ENCODE measurements around the gene B3GNT5. TPM values are rescaled to one million over a fixed set of nuclear protein-coding genes. Genes with fewer than 3 reads are reported as not detected.

Gene B3GNT5
- total RNA-seq, 1 experiment from 2014 or later, result 8.6 TPM

DNA sequence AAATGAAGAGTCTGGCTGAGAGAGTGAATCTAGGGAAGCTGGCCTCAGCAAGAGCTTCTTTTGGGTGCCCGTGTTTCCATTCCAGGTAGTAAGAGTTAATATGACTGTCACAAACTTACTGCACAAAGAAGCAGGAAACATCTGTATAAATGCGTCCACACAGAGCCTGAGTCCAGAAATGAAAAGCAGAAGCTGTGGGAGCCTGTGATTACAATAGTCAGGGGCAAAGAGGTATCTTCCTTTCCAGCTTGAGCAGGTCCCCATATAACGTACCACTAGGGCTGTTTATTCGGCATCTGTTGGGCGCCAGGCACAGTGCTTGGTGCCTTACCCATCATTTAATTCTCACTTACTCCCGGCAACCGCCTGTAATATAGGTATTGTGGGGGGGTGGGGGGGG, 40.5 kb upstream of the B3GNT5 start:
- H4K20me1 ChIP-seq (ENCODE audit: insufficient read depth, low read depth, low read length), result no peaks in the 10 kb centered on the region
- H3K36me3 ChIP-seq (ENCODE audit: insufficient read depth, low read length), result no peaks in the 10 kb centered on the region
- no peaks in the 10 kb centered on the region for H3K27me3 ChIP-seq (ENCODE audit: low read length)
- no peak overlapping the region for H3K4me2 ChIP-seq (ENCODE audit: low read depth, low read length, poor library complexity, severe bottlenecking)
- no peaks in the 10 kb centered on the region for H3K79me2 ChIP-seq (ENCODE audit: low read length)
- peaks cover 61% of the 10 kb centered on the region for H3K4me1 ChIP-seq (ENCODE audit: low read length)
- H3K4me3 ChIP-seq (ENCODE audit: low read length), result no peak overlapping the region
- H3K9me3 ChIP-seq (ENCODE audit: low read length), result no peaks in the 10 kb centered on the region
- H3K9ac ChIP-seq (ENCODE audit: low read length), result no peak overlapping the region
- DNase-seq, result peak; percentile 78
- no peak overlapping the region for H2AFZ ChIP-seq (ENCODE audit: low read length)
- no peaks in the 10 kb centered on the region for H3K9me2 ChIP-seq (replicated peaks; ENCODE audit: insufficient read depth, low read length)
- no peak overlapping the region for H3K27ac ChIP-seq (ENCODE audit: low read length)

DNA sequence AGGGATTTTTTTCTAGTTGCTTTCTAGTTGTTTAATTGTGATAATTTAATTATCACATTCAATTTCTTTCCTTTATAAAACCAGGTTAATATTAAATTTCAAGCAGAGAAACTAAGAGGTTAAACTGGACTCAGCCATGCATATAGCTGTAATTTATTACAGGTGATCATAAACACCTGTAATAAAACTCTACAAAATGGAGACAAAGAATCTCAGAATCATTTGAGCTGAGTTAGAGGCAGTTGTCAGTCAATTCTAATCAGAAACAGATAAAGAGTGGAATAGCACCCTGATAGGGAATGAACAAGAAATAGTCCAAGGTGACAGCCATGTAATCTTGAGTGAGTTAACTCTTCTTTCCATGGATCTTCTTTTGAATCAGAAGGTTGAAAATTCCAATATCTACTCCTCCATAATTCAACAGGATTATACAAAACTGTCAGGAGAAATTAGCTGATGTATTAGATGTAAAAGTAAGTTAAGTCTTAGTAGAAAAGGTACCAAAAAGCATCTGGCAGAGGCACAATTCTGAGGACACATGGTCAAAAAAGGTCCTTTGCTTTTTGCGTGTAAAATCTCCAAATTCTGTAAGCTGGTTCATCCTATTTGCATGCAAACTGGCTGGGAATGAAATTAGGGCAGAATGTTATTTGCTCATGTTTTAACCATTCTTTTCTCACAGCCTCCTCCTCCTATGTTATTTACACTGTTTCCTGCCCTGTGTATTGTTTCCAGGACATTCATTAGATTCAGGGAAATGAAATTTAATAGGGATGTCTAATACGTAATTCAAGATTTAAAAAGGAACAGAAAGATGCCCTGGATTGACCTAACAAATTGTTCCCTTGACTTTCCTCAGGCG, 39.4 kb upstream of the B3GNT5 start:
- Histone ChIP-seq H3K4me2 (ENCODE audit: low read depth, low read length, poor library complexity, severe bottlenecking) (peak overlapping the region; percentile 56), H3K9ac (ENCODE audit: low read length) (peak overlapping the region; percentile 3), H3K36me3 (ENCODE audit: insufficient read depth, low read length) (no peaks in the 10 kb centered on the region), H3K27me3 (ENCODE audit: low read length) (no peaks in the 10 kb centered on the region), H3K9me2 (replicated peaks; ENCODE audit: insufficient read depth, low read length) (no peaks in the 10 kb centered on the region), H3K79me2 (ENCODE audit: low read length) (no peaks in the 10 kb centered on the region), H3K4me1 (ENCODE audit: low read length) (peaks cover 72% of the 10 kb centered on the region), H3K4me3 (ENCODE audit: low read length) (peak overlapping the region; percentile 16), H2AFZ (ENCODE audit: low read length) (no peak overlapping the region), H3K9me3 (ENCODE audit: low read length) (no peaks in the 10 kb centered on the region), H3K27ac (ENCODE audit: low read length) (peak overlapping the region; percentile 18), H4K20me1 (ENCODE audit: insufficient read depth, low read depth, low read length) (no peaks in the 10 kb centered on the region)
- DNase-seq, result no peak

DNA sequence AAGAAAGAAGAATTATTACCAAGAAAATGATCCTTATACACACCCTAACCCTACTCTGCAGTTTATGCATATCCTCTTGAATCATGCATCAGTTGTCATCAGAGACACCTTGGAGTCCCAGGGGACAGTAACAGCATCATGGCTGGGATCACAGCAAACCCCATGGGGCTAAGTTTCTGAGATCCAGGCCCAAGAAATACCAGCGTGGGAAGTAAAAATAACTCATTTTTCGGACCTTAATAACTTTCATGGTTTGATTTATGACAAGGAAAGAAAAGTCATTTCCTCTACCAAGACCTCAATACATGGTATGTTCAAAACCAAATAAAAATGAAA, 38.8 kb upstream of the B3GNT5 start:
- Histone ChIP-seq H3K9me2 (replicated peaks; ENCODE audit: insufficient read depth, low read length) (no peaks in the 10 kb centered on the region), H3K79me2 (ENCODE audit: low read length) (no peaks in the 10 kb centered on the region), H3K9me3 (ENCODE audit: low read length) (no peaks in the 10 kb centered on the region), H2AFZ (ENCODE audit: low read length) (no peak overlapping the region), H3K9ac (ENCODE audit: low read length) (peak overlapping the region; percentile 3), H3K4me3 (ENCODE audit: low read length) (peak overlapping the region; percentile 16), H3K27me3 (ENCODE audit: low read length) (no peaks in the 10 kb centered on the region), H3K4me2 (ENCODE audit: low read depth, low read length, poor library complexity, severe bottlenecking) (peak overlapping the region; percentile 56), H3K4me1 (ENCODE audit: low read length) (peaks cover 78% of the 10 kb centered on the region), H3K36me3 (ENCODE audit: insufficient read depth, low read length) (no peaks in the 10 kb centered on the region), H3K27ac (ENCODE audit: low read length) (peak overlapping the region; percentile 18), H4K20me1 (ENCODE audit: insufficient read depth, low read depth, low read length) (no peaks in the 10 kb centered on the region)
- peak; percentile 84 for DNase-seq

DNA sequence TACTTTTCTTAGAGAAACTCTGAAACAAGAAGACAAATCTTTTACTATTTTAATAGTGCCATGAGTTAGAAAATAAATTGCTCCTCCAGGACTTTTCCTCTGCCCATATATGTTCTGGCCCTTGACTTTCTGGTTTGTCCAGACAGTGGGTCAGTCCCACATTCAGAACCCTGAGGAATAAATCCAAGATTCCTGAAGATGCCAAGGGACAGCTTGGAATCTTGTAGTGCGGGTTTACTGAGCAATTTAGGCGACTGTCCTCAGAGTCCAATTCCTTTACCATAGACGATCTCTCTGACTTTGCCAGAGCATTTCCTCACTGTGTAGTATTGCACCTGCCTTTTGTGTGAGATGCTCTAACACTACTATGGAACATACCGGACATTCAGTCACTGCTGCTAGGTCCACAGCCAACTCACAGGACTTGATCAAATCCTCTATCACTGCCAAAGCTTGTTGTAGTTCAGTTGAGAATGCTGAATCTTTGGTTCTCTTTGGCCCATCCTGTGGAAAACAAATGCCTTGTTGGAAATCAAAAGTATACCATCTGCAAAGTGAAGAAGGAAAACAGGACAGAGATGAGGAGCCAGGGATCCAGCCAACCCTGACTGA, 37.4 kb upstream of the B3GNT5 start:
- no peak for DNase-seq
- Histone ChIP-seq H3K9me2 (replicated peaks; ENCODE audit: insufficient read depth, low read length) (no peaks in the 10 kb centered on the region), H3K4me3 (ENCODE audit: low read length) (no peak overlapping the region), H3K27ac (ENCODE audit: low read length) (no peak overlapping the region), H3K36me3 (ENCODE audit: insufficient read depth, low read length) (no peaks in the 10 kb centered on the region), H3K9ac (ENCODE audit: low read length) (no peak overlapping the region), H3K4me2 (ENCODE audit: low read depth, low read length, poor library complexity, severe bottlenecking) (no peak overlapping the region), H3K4me1 (ENCODE audit: low read length) (peaks cover 87% of the 10 kb centered on the region), H4K20me1 (ENCODE audit: insufficient read depth, low read depth, low read length) (no peaks in the 10 kb centered on the region), H3K79me2 (ENCODE audit: low read length) (no peaks in the 10 kb centered on the region), H3K27me3 (ENCODE audit: low read length) (no peaks in the 10 kb centered on the region), H3K9me3 (ENCODE audit: low read length) (no peaks in the 10 kb centered on the region), H2AFZ (ENCODE audit: low read length) (no peak overlapping the region)

DNA sequence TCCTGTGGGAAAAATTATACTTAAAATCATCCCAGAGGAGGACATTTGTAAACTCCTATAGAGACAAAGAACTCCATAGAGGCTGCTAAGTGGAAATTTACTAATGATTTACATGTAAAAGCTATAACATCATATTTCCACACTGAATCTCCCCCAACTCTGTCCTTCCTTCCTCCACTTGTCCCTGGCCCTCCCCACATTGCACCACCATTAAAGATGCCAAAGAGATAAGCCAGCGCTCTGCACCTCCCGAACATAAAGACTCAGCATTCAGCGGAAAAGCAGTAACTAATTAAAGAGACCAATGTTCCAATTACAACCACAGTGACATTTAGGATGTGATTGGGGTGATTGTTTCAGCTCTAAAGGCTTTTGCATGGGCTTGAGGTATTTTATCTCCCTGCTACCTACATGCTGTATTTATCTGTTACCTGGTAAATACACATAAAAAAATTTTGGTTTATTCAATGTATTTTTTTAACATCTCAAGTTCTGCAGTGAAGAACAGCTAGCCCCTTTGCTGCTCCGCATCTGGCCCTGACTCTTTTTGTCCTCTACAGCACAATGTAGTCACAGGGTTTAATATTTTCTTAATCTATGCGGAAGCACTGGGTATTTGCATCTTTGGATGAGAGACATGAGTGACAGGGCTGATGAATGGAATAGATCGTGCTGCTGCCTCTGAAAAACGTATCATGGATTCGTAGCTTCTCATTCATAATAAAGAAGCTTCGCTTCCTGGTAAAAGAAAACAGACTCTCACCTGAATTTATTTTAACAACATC, 35.3 kb upstream of the B3GNT5 start:
- Histone ChIP-seq H3K79me2 (ENCODE audit: low read length) (no peaks in the 10 kb centered on the region), H3K9ac (ENCODE audit: low read length) (no peak overlapping the region), H3K27ac (ENCODE audit: low read length) (peak overlapping the region; percentile 81; the same call in 1 of the 2 replicates), H3K4me2 (ENCODE audit: low read depth, low read length, poor library complexity, severe bottlenecking) (no peak overlapping the region), H3K4me1 (ENCODE audit: low read length) (peaks cover 83% of the 10 kb centered on the region), H3K27me3 (ENCODE audit: low read length) (no peaks in the 10 kb centered on the region), H3K36me3 (ENCODE audit: insufficient read depth, low read length) (no peaks in the 10 kb centered on the region), H3K4me3 (ENCODE audit: low read length) (no peak overlapping the region), H3K9me2 (replicated peaks; ENCODE audit: insufficient read depth, low read length) (no peaks in the 10 kb centered on the region), H3K9me3 (ENCODE audit: low read length) (no peaks in the 10 kb centered on the region), H4K20me1 (ENCODE audit: insufficient read depth, low read depth, low read length) (no peaks in the 10 kb centered on the region), H2AFZ (ENCODE audit: low read length) (no peak overlapping the region)
- peak; percentile 63 for DNase-seq

DNA sequence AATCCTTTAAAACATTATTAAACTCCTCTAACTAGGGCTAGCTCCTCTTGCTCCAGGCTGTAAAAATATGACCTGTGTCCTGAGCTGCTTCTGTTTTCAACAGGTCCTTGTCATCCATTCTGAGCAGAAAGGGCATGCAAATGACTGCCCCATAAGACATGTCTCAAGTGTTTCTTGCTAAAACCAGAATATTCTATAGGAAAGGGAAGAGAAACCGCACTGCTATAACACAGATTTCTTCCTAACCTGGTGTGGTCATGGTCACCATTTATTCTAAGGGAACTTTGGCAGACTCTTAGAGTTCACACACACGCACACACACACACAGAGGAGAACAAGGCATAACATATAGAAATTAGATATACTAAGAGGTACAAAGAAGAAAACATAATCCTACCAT, 34.2 kb upstream of the B3GNT5 start:
- no peaks in the 10 kb centered on the region for H3K27me3 ChIP-seq (ENCODE audit: low read length)

DNA sequence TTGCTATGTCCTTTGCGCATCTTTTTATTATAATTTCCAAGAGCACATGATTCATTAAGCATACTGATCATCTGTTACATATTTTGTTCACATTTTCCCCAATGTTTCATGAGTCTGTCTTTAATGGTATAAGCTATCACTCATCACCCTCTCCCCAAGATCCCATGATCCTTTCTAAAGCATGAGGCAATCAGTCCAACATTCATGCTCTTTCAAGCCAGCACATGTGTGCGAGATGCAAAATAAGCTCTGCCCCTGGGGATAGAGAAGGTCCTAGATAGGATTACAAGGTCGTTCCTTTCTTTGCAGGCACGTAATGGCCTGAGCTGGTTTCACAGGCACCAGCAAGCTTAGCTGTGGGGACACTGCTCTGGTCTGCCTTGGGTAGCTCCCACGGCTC, 32.2 kb upstream of the B3GNT5 start:
- peak; percentile 97 for DNase-seq
- H4K20me1 ChIP-seq (ENCODE audit: insufficient read depth, low read depth, low read length), result no peaks in the 10 kb centered on the region
- 0 out of 2 replicates have a peak overlapping the region, but pooled peaks have one; percentile 10 for H2AFZ ChIP-seq (ENCODE audit: low read length)
- H3K36me3 ChIP-seq (ENCODE audit: insufficient read depth, low read length), result no peaks in the 10 kb centered on the region
- peak overlapping the region; percentile 51 for H3K9ac ChIP-seq (ENCODE audit: low read length)
- peak overlapping the region; percentile 81 for H3K27ac ChIP-seq (ENCODE audit: low read length)
- no peaks in the 10 kb centered on the region for H3K9me3 ChIP-seq (ENCODE audit: low read length)
- H3K4me1 ChIP-seq (ENCODE audit: low read length), result peaks cover 60% of the 10 kb centered on the region
- no peaks in the 10 kb centered on the region for H3K27me3 ChIP-seq (ENCODE audit: low read length)
- H3K4me3 ChIP-seq (ENCODE audit: low read length), result peak overlapping the region; percentile 18
- no peaks in the 10 kb centered on the region for H3K9me2 ChIP-seq (replicated peaks; ENCODE audit: insufficient read depth, low read length)
- H3K79me2 ChIP-seq (ENCODE audit: low read length), result no peaks in the 10 kb centered on the region
- peak overlapping the region; percentile 66 for H3K4me2 ChIP-seq (ENCODE audit: low read depth, low read length, poor library complexity, severe bottlenecking)

More for the DNA sequence above, 34.2 kb upstream of the B3GNT5 start:
- peak overlapping the region; percentile 54 for H3K4me2 ChIP-seq (ENCODE audit: low read depth, low read length, poor library complexity, severe bottlenecking)
- 0 out of 2 replicates have a peak overlapping the region, but pooled peaks have one; percentile 13 for H3K4me3 ChIP-seq (ENCODE audit: low read length)
- peaks cover 80% of the 10 kb centered on the region for H3K4me1 ChIP-seq (ENCODE audit: low read length)
- no peaks in the 10 kb centered on the region for H3K36me3 ChIP-seq (ENCODE audit: insufficient read depth, low read length)
- no peaks in the 10 kb centered on the region for H3K9me2 ChIP-seq (replicated peaks; ENCODE audit: insufficient read depth, low read length)
- peak overlapping the region; percentile 74 for H2AFZ ChIP-seq (ENCODE audit: low read length)
- H3K79me2 ChIP-seq (ENCODE audit: low read length), result no peaks in the 10 kb centered on the region
- H3K9me3 ChIP-seq (ENCODE audit: low read length), result no peaks in the 10 kb centered on the region
- peak overlapping the region; percentile 81 for H3K27ac ChIP-seq (ENCODE audit: low read length)
- DNase-seq, result peak; percentile 85
- H3K9ac ChIP-seq (ENCODE audit: low read length), result peak overlapping the region; percentile 40; the same call in 1 of the 2 replicates
- no peaks in the 10 kb centered on the region for H4K20me1 ChIP-seq (ENCODE audit: insufficient read depth, low read depth, low read length)
